Mesodermal cell (in vitro differentiated cells): ENCODE data around the gene POU2F1.

Experiments used
- H3K27ac ChIP-seq: 2 replicates; pipeline ENCODE4 v1.7.0; 2013; ENCODE audit warnings: mild to moderate bottlenecking, low read depth, low read length, moderate library complexity; ENCODE audit not compliant: severe bottlenecking
- H3K36me3 ChIP-seq: 2 replicates; pipeline ENCODE4 v1.7.1; 2013; ENCODE audit warnings: mild to moderate bottlenecking, low read length, moderate library complexity; ENCODE audit not compliant: control insufficient read depth, insufficient read depth
- H3K4me1 ChIP-seq: one replicate; pipeline ENCODE4 v1.7.1; 2013; ENCODE audit warnings: mild to moderate bottlenecking, low read length; ENCODE audit not compliant: insufficient read depth, control insufficient read depth, poor library complexity, severe bottlenecking
- H3K4me3 ChIP-seq: 2 replicates; pipeline ENCODE4 v1.7.0; 2013; ENCODE audit warnings: low read length, control low read depth, mild to moderate bottlenecking; ENCODE audit not compliant: insufficient read depth, poor library complexity, severe bottlenecking; ENCODE audit errors: extremely low read depth
- H3K9me3 ChIP-seq: 2 replicates; pipeline ENCODE4 v1.7.1; 2013; ENCODE audit warnings: mild to moderate bottlenecking, low read length, moderate library complexity; ENCODE audit not compliant: control insufficient read depth
- WGBS, 2 experiments: methylation state at CpG; one replicate each; pipeline ENCODE4 v1.1.5; 2013; ENCODE audit warnings: missing lambda C conversion rate in 2 of 2; ENCODE audit not compliant: insufficient coverage in 2 of 2; 5-methylcytosine and 5-hydroxymethylcytosine counted together

Gene POU2F1

DNA sequence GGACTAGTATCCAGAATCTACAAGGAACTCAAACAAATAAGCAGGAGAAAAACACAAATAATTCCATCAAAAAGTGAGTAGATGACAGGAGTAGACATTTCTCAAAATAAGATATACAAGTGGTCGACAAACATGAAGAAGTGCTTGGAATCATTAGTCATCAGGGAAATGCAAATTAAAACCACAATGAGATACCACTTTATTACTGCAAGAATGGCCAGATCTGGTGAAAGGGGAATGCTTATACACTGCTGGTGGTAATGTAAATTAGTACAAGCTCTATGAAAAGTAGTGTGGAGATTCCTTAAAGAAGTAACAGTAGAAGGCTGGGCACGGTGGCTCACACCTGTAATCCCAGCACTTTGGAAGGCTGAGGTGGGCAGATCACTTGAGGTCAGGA is 73.8 kb downstream of the POU2F1 start:
- Histone ChIP-seq H3K4me3 (no peak overlapping the region), H3K36me3 (no peaks in the 10 kb centered on the region), H3K9me3 (no peaks in the 10 kb centered on the region), H3K27ac (no peak overlapping the region), H3K4me1 (no peaks in the 10 kb centered on the region)
- WGBS, 2 experiments, result 100% methylated on average over 1 of the region's 2 CpGs

DNA sequence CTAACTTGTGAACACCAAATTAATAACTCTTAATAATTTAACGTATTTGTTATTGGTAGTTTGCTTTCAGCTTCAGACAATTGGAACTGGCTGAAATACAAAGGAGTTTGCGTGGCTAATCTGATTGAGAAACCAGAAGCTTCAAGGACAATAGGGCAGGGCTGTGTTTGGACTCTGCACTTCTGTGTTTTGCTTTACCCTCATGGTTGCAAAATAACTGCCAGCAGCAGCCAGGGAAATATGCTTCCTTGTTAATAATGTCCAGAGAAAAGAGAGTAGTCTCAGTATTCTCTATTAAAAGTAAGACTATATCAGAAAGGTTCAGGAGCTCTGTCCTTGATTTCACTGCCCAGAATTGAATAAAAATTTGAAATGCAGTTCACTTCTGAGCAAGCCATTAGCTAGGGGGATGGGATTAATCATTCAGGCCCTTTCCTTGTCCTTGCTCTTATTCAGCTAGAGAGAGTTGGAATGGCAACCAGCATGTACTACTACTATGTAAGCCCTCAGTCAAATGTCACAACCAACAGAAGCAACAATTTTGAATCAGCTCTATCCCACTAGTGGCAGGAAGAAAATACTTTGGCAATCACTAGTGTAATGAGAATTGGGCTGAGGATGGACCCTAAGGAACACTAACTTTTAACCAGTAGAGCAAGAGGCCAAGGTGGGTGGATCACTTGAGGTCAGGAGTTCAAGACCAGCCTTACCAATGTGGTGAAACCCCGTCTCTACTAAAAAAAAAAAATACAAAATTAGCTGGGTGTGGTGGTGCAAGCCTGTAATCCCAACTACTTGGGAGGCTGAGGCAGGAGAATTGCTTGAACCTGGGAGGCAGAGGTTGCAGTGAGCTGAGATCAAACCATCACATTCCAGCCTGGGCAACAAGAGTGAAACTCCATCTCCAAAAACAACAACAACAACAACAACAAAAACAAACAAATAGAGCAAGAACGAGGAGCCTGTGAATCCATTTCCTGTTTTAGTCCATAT is 76.8 kb downstream of the POU2F1 start:
- Histone ChIP-seq H3K27ac (no peak overlapping the region), H3K4me3 (no peak overlapping the region)
- 88 to 93% methylated on average over 1 to 3 of the region's 4 CpGs for WGBS, 2 experiments

DNA sequence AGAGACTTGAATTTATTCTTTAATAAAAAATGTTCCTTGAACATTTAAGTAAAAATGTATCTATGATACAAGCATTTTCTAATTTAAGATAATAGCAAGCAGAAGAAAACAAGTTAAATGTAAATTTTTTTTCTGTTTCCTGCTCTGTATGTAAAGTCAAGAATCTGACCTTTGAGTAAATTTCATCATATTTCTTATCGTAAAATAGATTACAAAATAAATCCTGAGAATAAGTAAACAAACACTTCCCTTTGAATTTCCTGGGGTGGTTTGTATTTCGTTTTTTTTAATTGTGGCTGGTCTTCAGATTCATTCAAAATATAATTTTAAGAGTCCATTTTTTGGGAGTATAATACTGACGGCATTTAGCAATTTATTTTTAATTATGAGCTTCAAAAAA is 77.6 kb downstream of the POU2F1 start:
- no peaks in the 10 kb centered on the region for H3K4me1 ChIP-seq
- WGBS, 2 experiments, result no CpG with 5 or more reads among the region's 3 CpGs
- no peaks in the 10 kb centered on the region for H3K36me3 ChIP-seq
- H3K27ac ChIP-seq, result no peak overlapping the region
- no peaks in the 10 kb centered on the region for H3K9me3 ChIP-seq
- H3K4me3 ChIP-seq, result no peak overlapping the region

More for the DNA sequence above, 76.8 kb downstream of the POU2F1 start:
- Histone ChIP-seq H3K9me3 (no peaks in the 10 kb centered on the region), H3K36me3 (no peaks in the 10 kb centered on the region), H3K4me1 (no peaks in the 10 kb centered on the region)

DNA sequence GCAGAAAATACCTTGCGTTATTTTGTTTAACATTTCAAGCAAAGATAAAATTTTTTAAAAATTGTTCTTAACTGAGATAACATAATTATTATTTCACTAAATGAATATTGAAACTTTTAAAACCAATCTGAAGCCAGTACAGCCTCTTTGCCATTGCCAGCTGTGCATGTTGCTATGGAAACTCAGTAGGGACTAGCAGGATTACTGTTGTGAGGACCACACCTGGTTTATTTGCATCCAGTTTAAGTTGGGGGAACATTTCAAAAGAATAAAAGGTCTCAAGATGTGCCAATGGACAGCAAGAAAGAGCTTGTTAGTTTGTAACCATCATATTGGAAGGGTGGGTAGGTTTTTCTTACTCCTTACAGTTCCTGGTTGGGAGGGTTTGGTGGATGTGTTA is 80.7 kb downstream of the POU2F1 start:
- Histone ChIP-seq H3K4me3 (no peak overlapping the region), H3K36me3 (no peaks in the 10 kb centered on the region), H3K9me3 (no peaks in the 10 kb centered on the region), H3K4me1 (no peaks in the 10 kb centered on the region), H3K27ac (no peak overlapping the region)
- WGBS, 2 experiments, result no CpG with 5 or more reads among the region's 1 CpG

DNA sequence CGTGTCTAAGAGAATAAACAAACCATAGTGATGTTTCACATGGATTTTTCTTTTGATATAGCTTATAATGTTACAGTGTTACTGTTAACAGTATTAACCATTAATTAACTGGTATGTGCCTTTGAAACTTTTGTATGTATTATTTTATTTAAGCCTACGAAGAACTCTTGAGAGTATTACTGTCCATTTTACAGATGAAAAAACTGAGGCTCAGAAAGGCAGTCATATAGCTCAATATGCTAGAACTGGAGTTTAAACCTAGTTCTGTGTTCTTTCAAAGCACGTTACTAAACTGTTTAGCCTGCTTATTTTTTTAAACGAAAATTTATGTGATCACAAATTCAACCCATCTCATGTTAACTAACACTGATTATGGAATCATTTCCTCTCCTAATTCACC is 83.5 kb downstream of the POU2F1 start:
- Histone ChIP-seq H3K4me3 (no peak overlapping the region), H3K9me3 (no peaks in the 10 kb centered on the region), H3K27ac (no peak overlapping the region), H3K36me3 (no peaks in the 10 kb centered on the region), H3K4me1 (no peaks in the 10 kb centered on the region)
- 100% methylated on average over 1 to 2 of the region's 4 CpGs for WGBS, 2 experiments

DNA sequence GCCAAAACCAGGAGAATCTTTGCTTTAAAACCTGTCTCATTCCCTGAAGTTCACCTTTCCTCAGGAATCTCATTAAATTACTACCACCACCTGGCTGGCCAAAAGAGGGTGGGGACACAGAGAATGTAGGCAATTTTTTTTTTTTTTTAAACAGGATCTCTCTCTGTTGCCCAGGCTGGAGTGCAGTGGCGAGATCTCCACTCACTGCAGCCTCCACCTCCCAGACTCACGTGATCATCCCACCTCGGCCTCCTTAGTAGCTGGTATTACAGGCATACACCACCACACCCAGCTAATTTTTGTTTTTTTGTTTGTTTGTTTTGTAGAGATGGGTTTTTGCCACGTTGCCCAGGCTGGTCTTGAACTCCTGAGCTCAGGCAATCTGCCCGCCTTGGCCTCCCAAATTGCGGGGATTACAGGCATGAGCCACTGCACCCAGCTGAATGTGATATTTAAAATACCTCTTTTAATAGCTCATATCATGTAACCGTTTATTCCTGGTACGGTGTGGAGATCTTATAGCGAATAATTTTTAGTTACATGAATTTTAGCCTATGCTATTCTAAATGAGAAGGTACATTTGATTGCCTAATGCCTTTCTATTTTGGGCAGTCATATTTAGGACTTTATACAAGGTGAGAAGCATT is 84.5 kb downstream of the POU2F1 start:
- Histone ChIP-seq H3K9me3 (no peaks in the 10 kb centered on the region), H3K4me1 (no peaks in the 10 kb centered on the region), H3K4me3 (no peak overlapping the region), H3K36me3 (no peaks in the 10 kb centered on the region), H3K27ac (no peak overlapping the region)
- WGBS, 2 experiments, result 70% methylated on average over 2 of the region's 9 CpGs; no CpG with 5 or more reads in 1 of the 2 experiments

DNA sequence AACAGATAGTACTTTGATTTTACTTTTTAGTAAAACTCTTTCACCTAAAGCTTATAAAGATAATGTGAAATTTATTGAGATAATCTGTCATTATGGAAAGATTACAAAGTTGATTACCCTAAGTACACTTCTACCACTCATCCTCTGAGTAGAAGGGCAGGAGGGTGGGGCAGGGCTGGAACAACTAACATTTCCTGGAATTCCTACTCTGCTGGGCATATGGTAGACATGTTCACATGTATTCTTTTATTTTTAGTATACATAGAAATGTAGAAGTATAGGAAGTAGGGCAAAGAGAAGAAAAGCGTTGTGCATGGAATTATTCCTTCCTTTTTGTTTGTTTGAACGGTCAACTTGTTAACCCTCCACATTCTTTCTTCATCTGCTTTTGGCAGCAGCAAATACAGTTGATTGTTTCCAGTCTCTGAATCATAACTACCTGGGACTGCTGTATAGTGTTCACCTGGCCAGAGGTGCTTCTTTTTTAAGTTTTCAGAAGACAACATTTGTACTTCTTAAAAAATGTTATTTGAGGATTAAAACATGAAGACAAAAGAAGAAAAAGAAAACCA is 85.1 kb downstream of the POU2F1 start:
- Histone ChIP-seq H3K36me3 (no peaks in the 10 kb centered on the region), H3K27ac (no peak overlapping the region), H3K9me3 (no peaks in the 10 kb centered on the region), H3K4me1 (no peaks in the 10 kb centered on the region), H3K4me3 (no peak overlapping the region)
- WGBS, 2 experiments, result 80 to 100% methylated on average over 1 of the region's 2 CpGs

DNA sequence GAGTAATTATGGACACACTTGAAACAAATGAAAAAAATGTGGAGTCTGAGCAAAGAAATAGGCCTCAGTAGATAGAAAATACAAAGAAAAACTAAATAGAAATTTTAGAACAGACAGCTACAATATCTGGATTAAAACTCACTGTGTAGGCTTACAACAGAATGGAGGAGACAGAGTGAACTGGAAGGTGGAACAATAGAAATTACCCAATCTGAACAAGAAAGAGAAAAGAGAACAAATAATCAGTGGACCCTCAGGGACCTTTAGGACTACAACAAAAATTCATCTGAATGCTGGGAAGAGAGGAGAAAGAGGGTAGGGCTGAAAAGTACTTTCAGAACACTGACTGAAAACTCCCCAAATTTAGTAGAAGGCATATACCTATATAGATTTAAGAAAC is 90.0 kb downstream of the POU2F1 start:
- no peak overlapping the region for H3K27ac ChIP-seq
- no peak overlapping the region for H3K4me3 ChIP-seq

DNA sequence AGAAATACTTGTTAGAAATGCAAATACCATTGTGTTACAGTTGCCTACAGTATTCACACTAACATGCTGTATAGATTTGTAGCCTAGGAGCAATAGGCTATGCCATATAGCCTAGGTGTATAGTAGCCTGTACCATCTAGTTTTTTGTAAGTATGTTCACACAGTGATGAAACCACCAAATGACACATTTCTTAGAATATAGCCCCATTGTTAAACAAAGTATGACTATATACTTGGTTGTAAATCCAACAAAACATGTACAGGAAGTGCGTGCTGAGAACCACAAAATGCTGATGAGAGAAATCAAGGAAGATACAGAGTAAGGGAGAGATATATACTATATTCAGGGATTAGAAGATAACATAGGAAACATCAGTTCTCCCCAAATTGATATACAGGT is 92.2 kb downstream of the POU2F1 start:
- H3K36me3 ChIP-seq, result no peaks in the 10 kb centered on the region
- H3K27ac ChIP-seq, result no peak overlapping the region
- H3K4me3 ChIP-seq, result no peak overlapping the region
- peaks cover 9% of the 10 kb centered on the region for H3K9me3 ChIP-seq
- WGBS, 2 experiments, result no CpG with 5 or more reads among the region's 1 CpG
- no peaks in the 10 kb centered on the region for H3K4me1 ChIP-seq

More for the DNA sequence above, 90.0 kb downstream of the POU2F1 start:
- Histone ChIP-seq H3K36me3 (no peaks in the 10 kb centered on the region), H3K9me3 (no peaks in the 10 kb centered on the region), H3K4me1 (no peaks in the 10 kb centered on the region)

DNA sequence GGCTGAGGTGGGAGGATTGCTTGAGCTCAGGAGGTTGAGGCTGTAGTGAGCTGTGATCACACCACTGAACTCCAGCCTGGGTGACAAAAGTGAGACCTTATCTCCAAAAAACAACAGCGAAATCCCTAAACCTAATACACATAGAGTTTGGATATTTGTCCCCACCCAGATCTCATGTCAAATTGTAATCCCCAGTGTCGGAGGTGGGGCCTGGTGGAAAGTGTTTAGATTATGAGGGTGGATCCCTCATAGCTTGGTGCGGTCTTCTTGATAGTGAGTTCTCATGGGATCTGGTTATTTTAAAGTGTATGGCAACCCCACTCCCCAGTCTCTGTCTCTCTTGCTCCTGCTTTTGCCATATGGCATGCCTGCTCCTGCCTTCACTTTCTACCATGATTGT is 94.0 kb downstream of the POU2F1 start:
- Histone ChIP-seq H3K9me3 (peaks cover 18% of the 10 kb centered on the region), H3K27ac (no peak overlapping the region), H3K4me3 (no peak overlapping the region), H3K36me3 (no peaks in the 10 kb centered on the region), H3K4me1 (no peaks in the 10 kb centered on the region)
- 100% methylated on average over 1 of the region's 3 CpGs; no CpG with 5 or more reads in 1 of the 2 experiments for WGBS, 2 experiments
